HL-60 (cell line): Measurements from ENCODE around the gene MFAP3.
A peak's percentile ranks its signal among the peaks of the same experiment; 100 is the strongest.

Experiments
- CTCF ChIP-seq: IDR thresholded peaks from one replicate; pipeline ENCODE4 v1.5.1; 2011; ENCODE audit warnings: low read length, control low read depth, inconsistent platforms; ENCODE audit not compliant: insufficient read depth
- GABPA ChIP-seq: IDR thresholded peaks from 2 replicates; pipeline ENCODE4 v1.6.1; 2012; ENCODE audit warnings: low read depth
- POLR2AphosphoS5 ChIP-seq: IDR thresholded peaks from 2 replicates; pipeline ENCODE4 v1.6.1; 2012; ENCODE audit warnings: low read depth
- SPI1 ChIP-seq: IDR thresholded peaks from 2 replicates; pipeline ENCODE4 v1.6.1; 2012; ENCODE audit warnings: low read depth, mild to moderate bottlenecking, borderline replicate concordance

- no peak for TF ChIP-seq CTCF
- TF ChIP-seq POLR2AphosphoS5: no peak
- TF ChIP-seq GABPA: no peak
- peak; percentile 43; the same call in 1 of the 2 replicates for TF ChIP-seq SPI1
These were observed 19.6 kb downstream of the MFAP3 start for GRCh38 chr5:154058055-154059038.
